Sigmoid colon (tissue), 3 donors: ENCODE results near the gene EFNA3.

ENCODE experiments used
- POLR2A ChIP-seq, 2 donors: fragments of 450-650 bp; IDR thresholded peaks; one replicate each; pipeline ENCODE4 v1.6.1; 2016; ENCODE audit warnings: antibody characterized with exemption in 2 of 2, mild to moderate bottlenecking in 2 of 2, moderate library complexity in 2 of 2
- TF ChIP-seq, protein P1 (sequence below), 4 experiments: fragments of 450-650 bp in 3 of 4; fragments of 200-600 bp in 1 of 4; IDR thresholded peaks; one replicate each; pipeline ENCODE4 v1.5.1; 2016 to 2019; ENCODE audit warnings: antibody characterized with exemption in 4 of 4, mild to moderate bottlenecking in 3 of 4, moderate library complexity in 2 of 4

DNA sequence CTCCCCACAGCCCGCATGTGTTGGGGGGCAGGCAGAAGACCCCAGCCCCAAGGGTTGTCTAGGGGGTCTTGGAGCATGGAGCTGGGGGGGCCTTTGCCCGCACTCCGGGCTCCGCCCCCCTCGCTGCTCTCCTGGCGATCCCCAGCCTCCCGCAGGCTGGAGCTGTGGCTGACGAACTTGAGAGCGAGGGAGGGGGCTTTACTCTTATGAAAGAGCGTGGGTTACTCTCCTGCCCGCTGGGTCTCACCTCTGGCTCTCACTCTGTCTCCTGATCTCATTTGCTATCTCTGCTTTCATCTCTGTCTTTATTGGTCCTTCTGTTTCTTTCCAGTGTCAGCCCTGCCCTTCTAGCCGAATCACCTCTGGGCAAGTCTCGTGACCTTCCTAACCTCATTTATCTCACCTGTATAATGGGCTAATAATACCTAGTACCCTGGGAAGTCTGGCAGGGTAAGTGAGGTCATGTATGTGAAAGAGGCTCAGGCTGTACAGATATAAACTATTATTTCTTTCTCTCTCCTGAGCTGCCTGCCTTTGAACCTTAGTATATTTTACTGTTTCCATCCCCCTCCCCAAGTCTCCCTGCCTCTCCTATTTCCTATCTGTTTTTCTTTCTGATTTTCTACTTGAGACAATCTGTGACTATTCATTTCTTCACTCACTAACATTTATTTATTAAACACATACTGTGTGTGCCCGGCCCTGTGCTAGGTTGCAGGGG is 14.4 kb upstream of the EFNA3 start:
- TF ChIP-seq, protein P1, sequence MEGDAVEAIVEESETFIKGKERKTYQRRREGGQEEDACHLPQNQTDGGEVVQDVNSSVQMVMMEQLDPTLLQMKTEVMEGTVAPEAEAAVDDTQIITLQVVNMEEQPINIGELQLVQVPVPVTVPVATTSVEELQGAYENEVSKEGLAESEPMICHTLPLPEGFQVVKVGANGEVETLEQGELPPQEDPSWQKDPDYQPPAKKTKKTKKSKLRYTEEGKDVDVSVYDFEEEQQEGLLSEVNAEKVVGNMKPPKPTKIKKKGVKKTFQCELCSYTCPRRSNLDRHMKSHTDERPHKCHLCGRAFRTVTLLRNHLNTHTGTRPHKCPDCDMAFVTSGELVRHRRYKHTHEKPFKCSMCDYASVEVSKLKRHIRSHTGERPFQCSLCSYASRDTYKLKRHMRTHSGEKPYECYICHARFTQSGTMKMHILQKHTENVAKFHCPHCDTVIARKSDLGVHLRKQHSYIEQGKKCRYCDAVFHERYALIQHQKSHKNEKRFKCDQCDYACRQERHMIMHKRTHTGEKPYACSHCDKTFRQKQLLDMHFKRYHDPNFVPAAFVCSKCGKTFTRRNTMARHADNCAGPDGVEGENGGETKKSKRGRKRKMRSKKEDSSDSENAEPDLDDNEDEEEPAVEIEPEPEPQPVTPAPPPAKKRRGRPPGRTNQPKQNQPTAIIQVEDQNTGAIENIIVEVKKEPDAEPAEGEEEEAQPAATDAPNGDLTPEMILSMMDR (IDR thresholded peaks at IDR 0.05), result no peak
- TF ChIP-seq POLR2A (IDR thresholded peaks at IDR 0.05), result no peak
